ENCODE measurements around the gene SNCA.

Gene SNCA

DNA sequence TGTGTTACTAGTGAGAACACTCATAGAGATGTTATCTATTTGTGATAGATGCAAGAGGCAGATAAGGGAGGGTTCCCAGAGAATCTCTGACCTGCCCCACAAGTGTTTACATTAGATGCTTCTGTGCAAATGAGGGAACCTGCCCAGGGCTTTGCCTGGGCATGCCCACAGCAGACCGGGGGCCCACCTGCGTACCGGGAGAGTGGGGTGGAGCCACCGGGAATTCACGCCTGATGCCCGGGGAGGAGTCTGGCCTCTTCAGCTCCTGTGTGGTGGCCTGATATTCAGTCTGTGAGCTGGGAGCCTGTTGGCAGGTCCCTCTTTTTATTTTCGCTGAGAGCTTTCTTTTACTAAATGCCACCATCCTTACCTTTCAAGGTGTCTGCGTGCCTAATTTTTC, 155.7 kb downstream of the SNCA start:
- DNase-seq (ENCODE audit: low read depth), result no peak
- TF ChIP-seq, protein P1, sequence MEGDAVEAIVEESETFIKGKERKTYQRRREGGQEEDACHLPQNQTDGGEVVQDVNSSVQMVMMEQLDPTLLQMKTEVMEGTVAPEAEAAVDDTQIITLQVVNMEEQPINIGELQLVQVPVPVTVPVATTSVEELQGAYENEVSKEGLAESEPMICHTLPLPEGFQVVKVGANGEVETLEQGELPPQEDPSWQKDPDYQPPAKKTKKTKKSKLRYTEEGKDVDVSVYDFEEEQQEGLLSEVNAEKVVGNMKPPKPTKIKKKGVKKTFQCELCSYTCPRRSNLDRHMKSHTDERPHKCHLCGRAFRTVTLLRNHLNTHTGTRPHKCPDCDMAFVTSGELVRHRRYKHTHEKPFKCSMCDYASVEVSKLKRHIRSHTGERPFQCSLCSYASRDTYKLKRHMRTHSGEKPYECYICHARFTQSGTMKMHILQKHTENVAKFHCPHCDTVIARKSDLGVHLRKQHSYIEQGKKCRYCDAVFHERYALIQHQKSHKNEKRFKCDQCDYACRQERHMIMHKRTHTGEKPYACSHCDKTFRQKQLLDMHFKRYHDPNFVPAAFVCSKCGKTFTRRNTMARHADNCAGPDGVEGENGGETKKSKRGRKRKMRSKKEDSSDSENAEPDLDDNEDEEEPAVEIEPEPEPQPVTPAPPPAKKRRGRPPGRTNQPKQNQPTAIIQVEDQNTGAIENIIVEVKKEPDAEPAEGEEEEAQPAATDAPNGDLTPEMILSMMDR (conservative IDR thresholded peaks at IDR 0.05; ENCODE audit: low read length), result no peak
- H3K4me3 ChIP-seq (ENCODE audit: low read length), result no peak overlapping the region

DNA sequence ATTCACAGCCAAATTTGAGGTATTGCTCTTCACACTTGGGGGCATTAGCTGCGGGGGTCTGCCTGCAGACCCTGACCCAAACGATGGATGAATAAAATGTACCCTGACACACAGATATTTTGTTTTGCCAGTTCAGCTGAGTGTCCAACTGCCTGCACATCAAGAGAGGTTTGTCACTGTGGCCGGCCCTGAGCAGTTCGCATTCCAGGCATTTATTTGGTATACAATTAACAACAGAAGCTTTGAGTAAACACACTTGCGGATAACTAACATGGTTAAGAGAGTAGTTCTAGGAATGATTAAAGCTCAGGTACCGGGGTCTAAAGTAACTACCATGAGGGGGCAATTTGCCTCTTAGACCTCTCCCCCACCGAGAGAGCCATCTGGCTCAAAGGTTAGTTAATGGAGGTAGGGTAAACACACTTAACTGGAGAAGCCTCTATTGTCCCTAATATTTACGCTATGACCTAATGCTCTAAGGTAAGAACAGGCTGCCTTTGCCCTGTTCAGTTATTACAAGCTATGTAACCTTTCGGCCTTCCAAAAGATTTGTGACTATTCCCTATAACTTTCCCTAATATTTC, 162.0 kb downstream of the SNCA start:
- no peak overlapping the region for H3K4me3 ChIP-seq (ENCODE audit: low read length)
- TF ChIP-seq, protein P1 (conservative IDR thresholded peaks at IDR 0.05; ENCODE audit: low read length), result no peak
- no peak for DNase-seq (ENCODE audit: low read depth)

Data from AG10803 (cell line).